Lung (tissue), 12 donors: ENCODE data around the gene KCND1. TPM values are rescaled to one million over a fixed set of nuclear protein-coding genes. Genes with fewer than 3 reads are reported as not detected.
A peak's percentile ranks its signal among the peaks of the same experiment; 100 is the strongest.

ENCODE experiments used
- ATAC-seq: fragments of 200-7000 bp; cut with Tn5 transposase; one replicate; pipeline ENCODE4 v1.9.1; 2020; ENCODE audit warnings: moderate number of reproducible peaks; ENCODE audit not compliant: insufficient read depth, low FRiP score
- DNase-seq, 3 donors: peaks; one replicate each; pipeline ENCODE4 v3.0.0-alpha.2; 2013 to 2017
- H3K27ac ChIP-seq, 2 donors: one replicate each; pipeline ENCODE4 v1.5.1; 2013; ENCODE audit warnings: mild to moderate bottlenecking in 2 of 2, moderate library complexity in 2 of 2, control low read depth in 1 of 2, inconsistent platforms in 1 of 2, low read depth in 1 of 2, low read length in 1 of 2
- H3K27me3 ChIP-seq, 3 donors: one replicate each; pipeline ENCODE4 v1.5.1; 2013; ENCODE audit warnings: low read length in 2 of 3; ENCODE audit not compliant: control insufficient read depth in 3 of 3, insufficient read depth in 3 of 3
- H3K36me3 ChIP-seq, 4 donors: one replicate each; pipeline ENCODE4 v1.5.1; 2013; ENCODE audit warnings: low read length in 4 of 4, mild to moderate bottlenecking in 1 of 4, moderate library complexity in 1 of 4; ENCODE audit not compliant: control insufficient read depth in 4 of 4, insufficient read depth in 4 of 4
- H3K4me1 ChIP-seq, 5 donors: one replicate each; pipeline ENCODE4 v1.5.1; 2013; ENCODE audit warnings: low read length in 5 of 5, mild to moderate bottlenecking in 2 of 5, moderate library complexity in 1 of 5; ENCODE audit not compliant: control insufficient read depth in 5 of 5, insufficient read depth in 5 of 5
- H3K4me3 ChIP-seq: one replicate; pipeline ENCODE4 v1.5.1; 2013; ENCODE audit warnings: mild to moderate bottlenecking, control low read depth, moderate library complexity
- H3K9ac ChIP-seq, 2 donors: one replicate each; pipeline ENCODE4 v1.5.1; 2013; ENCODE audit warnings: low read length in 2 of 2, control low read depth in 1 of 2; ENCODE audit not compliant: insufficient read depth in 1 of 2
- H3K9me3 ChIP-seq, 4 donors: one replicate each; pipeline ENCODE4 v1.5.1; 2013; ENCODE audit warnings: low read length in 3 of 4, mild to moderate bottlenecking in 1 of 4, moderate library complexity in 1 of 4; ENCODE audit not compliant: control insufficient read depth in 4 of 4, insufficient read depth in 3 of 4
- CTCF ChIP-seq: IDR thresholded peaks from 2 replicates; pipeline ENCODE4 v1.5.1; 2012; ENCODE audit warnings: mild to moderate bottlenecking; ENCODE audit errors: control extremely low read depth, extremely low read depth
- WGBS, 2 donors: extraction: QIAGEN DNeasy Blood & Tissue Kit; methylation state at CpG; one replicate each; pipeline ENCODE4 v1.1.7; 2013; 5-methylcytosine and 5-hydroxymethylcytosine counted together
- polyA plus RNA-seq, 2 donors: library from polyadenylated mRNA; stranded (reverse); fragments of 200-250 nt; gene quantifications; one replicate each; pipeline ENCODE4 v1.2.1, GENCODE V29; 2013
- total RNA-seq, 2 donors: library from RNA; depleted of rRNA in 1 of 2; stranded (reverse); fragments of >200 nt in 1 of 2; gene quantifications; one replicate each; pipeline ENCODE4 v1.2.1, GENCODE V29; 2014 to 2021
- donor health status: control.
- donor health status: control.
- donor health status: Bipolar disorder and iron deficiency.
- donor health status: healthy.
- donor health status: DM: yes; HTN: yes; CAD: no.

The KCND1 gene
- total and polyA plus RNA-seq, 4 donors = 0.65 to 1.7 (median 1.3) TPM

DNA sequence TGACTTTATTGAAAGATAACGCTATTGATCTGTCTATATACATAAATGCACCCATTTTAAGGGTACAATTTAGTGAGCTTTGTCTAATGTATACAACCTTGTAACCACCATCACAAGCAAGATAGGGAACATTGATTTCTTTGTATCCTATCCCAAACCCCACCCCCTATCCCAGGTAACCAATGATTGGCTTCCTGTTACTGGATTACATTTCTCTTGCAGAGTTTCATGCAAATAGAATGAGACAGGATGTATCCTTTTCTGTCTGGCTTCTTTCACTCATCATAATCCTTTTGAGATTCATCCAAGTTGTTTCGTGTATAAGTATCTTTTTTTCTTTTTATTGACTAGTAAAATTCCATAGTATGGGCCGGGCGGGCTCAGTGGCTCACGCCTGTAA lies 32.1 kb upstream of the KCND1 start:
- no peak for TF ChIP-seq CTCF
- 82 to 95% methylated on average over 5 of the region's 5 CpGs for WGBS, 2 donors
- H3K9me3 ChIP-seq = peaks cover 0 to 5% (median 0%) of the 10 kb centered on the region in 4 donors
- H3K27ac ChIP-seq = no peak overlapping the region
- DNase-seq = no peak
- H3K27me3 ChIP-seq = no peaks in the 10 kb centered on the region
- peaks cover 0 to 4% (median 0%) of the 10 kb centered on the region in 5 donors for H3K4me1 ChIP-seq
- H3K36me3 ChIP-seq = peaks cover 0 to 2% (median 0%) of the 10 kb centered on the region in 4 donors
- H3K4me3 ChIP-seq = no peak overlapping the region
- no peak for ATAC-seq
- H3K9ac ChIP-seq = no peak overlapping the region

- peaks cover 0 to 9% (median 3%) of the 10 kb centered on the region in 4 donors for H3K36me3 ChIP-seq
- no peaks in the 10 kb centered on the region for H3K27me3 ChIP-seq
- peak within 1 kb of the TSS; percentile 74 to 87 for H3K27ac ChIP-seq
- H3K9ac ChIP-seq = peak within 1 kb of the TSS; percentile 52 to 95
- H3K4me3 ChIP-seq = peak within 1 kb of the TSS; percentile 56
- no peak for TF ChIP-seq CTCF
- 1 to 30% methylated on average over 32 to 38 of the region's 38 CpGs for WGBS, 2 donors
- DNase-seq (peak; percentile 84 to 95 (median 94)), ATAC-seq (peak; percentile 87)
- H3K9me3 ChIP-seq = peaks cover 0 to 5% (median under 1%) of the 10 kb centered on the region in 4 donors
- peaks cover 0 to 4% (median 0%) of the 10 kb centered on the region in 5 donors for H3K4me1 ChIP-seq
Measured at GRCh38 chrX:49002091-49002935, 30.7 kb upstream of the KCND1 start, which contains the start of gene GRIPAP1. Gene GRIPAP1, minus strand, starts transcription at chrX:49002264. Its CDS starts 35 bp downstream, at chrX:49002229.

DNA sequence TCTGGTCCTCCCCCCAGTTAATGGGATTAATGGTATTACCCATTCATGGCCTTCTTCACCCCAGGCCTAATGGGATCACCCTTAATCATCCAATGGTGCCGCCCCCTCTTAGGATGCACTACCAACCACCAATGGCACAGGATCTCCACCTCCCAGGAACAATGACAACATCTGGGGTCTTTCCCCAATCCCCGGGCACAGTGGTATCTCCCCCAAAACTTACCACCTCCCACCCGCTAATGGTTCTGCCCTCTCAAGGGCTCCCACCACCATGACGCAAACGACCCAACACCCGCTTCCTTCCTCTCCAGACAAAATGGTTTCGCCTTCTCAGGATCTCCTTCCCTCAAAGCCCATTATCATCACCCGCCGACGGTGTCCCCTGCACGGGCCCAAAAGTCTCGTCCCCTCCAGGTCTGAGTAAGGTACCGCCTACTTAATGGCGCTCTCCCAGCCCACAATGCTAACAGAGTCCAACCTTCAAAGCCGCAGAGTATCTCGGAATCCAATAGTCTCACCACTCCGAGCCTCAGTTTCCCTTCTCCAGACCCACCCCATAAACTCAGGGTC lies 30.0 kb upstream of the KCND1 start:
- Histone ChIP-seq H3K27ac (peak overlapping the region; percentile 42 to 87), H3K4me1 (peaks cover 0 to 4% (median 0%) of the 10 kb centered on the region in 5 donors), H3K4me3 (peak overlapping the region; percentile 56), H3K36me3 (peaks cover 0 to 9% (median 3%) of the 10 kb centered on the region in 4 donors), H3K27me3 (peaks cover 0 to 4% (median 0%) of the 10 kb centered on the region in 3 donors), H3K9ac (peak overlapping the region in 1 of 2 donors; percentile 74), H3K9me3 (peaks cover 0 to 9% (median 2%) of the 10 kb centered on the region in 4 donors)
- WGBS, 2 donors = 1 to 34% methylated on average over 13 to 17 of the region's 17 CpGs
- peak in 2 of 3 donors; percentile 31 to 35 for DNase-seq
- no peak for TF ChIP-seq CTCF
- no peak for ATAC-seq
